Measurements from ENCODE around the gene PACSIN2. TPM values are rescaled to one million over a fixed set of nuclear protein-coding genes. Genes with fewer than 3 reads are reported as not detected.

Gene PACSIN2
- total and polyA plus RNA-seq, 2 experiments from 2014 or later = 36.0 to 43.7 TPM

GRCh38 chr22:42848941-42849550 is 165.9 kb downstream of the PACSIN2 start:
- Histone ChIP-seq H3K36me3 (ENCODE audit: low read depth) (peaks cover 19% of the 10 kb centered on the region; the same call in 1 of the 2 replicates), H2AFZ (no peak overlapping the region), H3K79me2 (ENCODE audit: insufficient read depth) (peaks cover 96% of the 10 kb centered on the region), H3K27me3 (replicated peaks; ENCODE audit: insufficient read depth) (no peaks in the 10 kb centered on the region), H3K4me2 (ENCODE audit: unreplicated experiment) (peak overlapping the region; percentile 25), H3K9me2 (ENCODE audit: insufficient read depth) (no peaks in the 10 kb centered on the region), H3K9ac (no peak overlapping the region), H4K20me1 (ENCODE audit: insufficient read depth) (peaks cover 18% of the 10 kb centered on the region; the same call in 1 of the 2 replicates), H3K4me1 (ENCODE audit: insufficient read depth) (peaks cover 27% of the 10 kb centered on the region), H3K9me3 (ENCODE audit: low read depth) (no peaks in the 10 kb centered on the region), H3K27ac (peak overlapping the region; percentile 51), H3K4me3 (no peak overlapping the region), H3F3A (ENCODE audit: insufficient read depth) (peaks cover 32% of the 10 kb centered on the region)
- DNase-seq = peak; percentile 51
- in situ Hi-C loops (cut with MboI) = no loop called here
- WGBS, 2 experiments (ENCODE audit: low coverage in 1 of 2, low lambda C conversion rate in 2 of 2, missing lambda C conversion rate in 2 of 2) = 80 to 86% methylated on average over 5 of the region's 5 CpGs
- TF ChIP-seq EZH2 (IDR thresholded peaks at IDR 0.05; ENCODE audit: insufficient read depth, poor library complexity, severe bottlenecking) = no peak
- no peak for TF ChIP-seq EZH2phosphoT487 (IDR thresholded peaks at IDR 0.05; ENCODE audit: insufficient read depth, low read depth)

GRCh38 chr22:42847110-42847509 is 167.8 kb downstream of the PACSIN2 start:
- Histone ChIP-seq H3K27ac (no peak overlapping the region), H4K20me1 (ENCODE audit: insufficient read depth) (peaks cover 18% of the 10 kb centered on the region; the same call in 1 of the 2 replicates), H3K9me2 (ENCODE audit: insufficient read depth) (no peaks in the 10 kb centered on the region), H3K9ac (no peak overlapping the region), H3K79me2 (ENCODE audit: insufficient read depth) (peaks cover 96% of the 10 kb centered on the region), H3K27me3 (replicated peaks; ENCODE audit: insufficient read depth) (no peaks in the 10 kb centered on the region), H3K4me2 (ENCODE audit: unreplicated experiment) (no peak overlapping the region), H3K36me3 (ENCODE audit: low read depth) (peaks cover 26% of the 10 kb centered on the region; the same call in 1 of the 2 replicates), H3K9me3 (ENCODE audit: low read depth) (no peaks in the 10 kb centered on the region), H2AFZ (no peak overlapping the region), H3K4me3 (no peak overlapping the region), H3K4me1 (ENCODE audit: insufficient read depth) (peaks cover 41% of the 10 kb centered on the region), H3F3A (ENCODE audit: insufficient read depth) (peaks cover 48% of the 10 kb centered on the region)
- no peak for DNase-seq
- TF ChIP-seq EZH2 (IDR thresholded peaks at IDR 0.05; ENCODE audit: insufficient read depth, poor library complexity, severe bottlenecking) (no peak), EZH2phosphoT487 (IDR thresholded peaks at IDR 0.05; ENCODE audit: insufficient read depth, low read depth) (no peak)
- 93 to 99% methylated on average over 3 of the region's 3 CpGs for WGBS, 2 experiments (ENCODE audit: low coverage in 1 of 2, low lambda C conversion rate in 2 of 2, missing lambda C conversion rate in 2 of 2)
- in situ Hi-C loops (cut with MboI) = no loop called here

- 27 to 28% methylated on average over 4 of the region's 4 CpGs for WGBS, 2 experiments (ENCODE audit: low coverage in 1 of 2, low lambda C conversion rate in 2 of 2, missing lambda C conversion rate in 2 of 2)
- Histone ChIP-seq H3K4me1 (ENCODE audit: insufficient read depth) (peaks cover 56% of the 10 kb centered on the region), H3F3A (ENCODE audit: insufficient read depth) (peaks cover 70% of the 10 kb centered on the region), H3K9me3 (ENCODE audit: low read depth) (no peaks in the 10 kb centered on the region), H3K79me2 (ENCODE audit: insufficient read depth) (peaks cover 88% of the 10 kb centered on the region), H3K4me3 (no peak overlapping the region), H3K9me2 (ENCODE audit: insufficient read depth) (no peaks in the 10 kb centered on the region), H3K4me2 (ENCODE audit: unreplicated experiment) (no peak overlapping the region), H3K27me3 (replicated peaks; ENCODE audit: insufficient read depth) (no peaks in the 10 kb centered on the region), H3K9ac (no peak overlapping the region), H3K36me3 (ENCODE audit: low read depth) (peaks cover 29% of the 10 kb centered on the region; the same call in 1 of the 2 replicates), H3K27ac (peak overlapping the region; percentile 60), H2AFZ (no peak overlapping the region), H4K20me1 (ENCODE audit: insufficient read depth) (peaks cover 11% of the 10 kb centered on the region; the same call in 1 of the 2 replicates)
- TF ChIP-seq EZH2 (IDR thresholded peaks at IDR 0.05; ENCODE audit: insufficient read depth, poor library complexity, severe bottlenecking) (no peak), EZH2phosphoT487 (IDR thresholded peaks at IDR 0.05; ENCODE audit: insufficient read depth, low read depth) (no peak)
- in situ Hi-C loops (cut with MboI) = no loop called here
- DNase-seq = peak; percentile 64
Observed at GRCh38 chr22:42844756-42845155, 170.2 kb downstream of the PACSIN2 start.

GRCh38 chr22:42842658-42843370 is 172.1 kb downstream of the PACSIN2 start:
- DNase-seq = peak; percentile 40

More at GRCh38 chr22:42842658-42843370, 172.1 kb downstream of the PACSIN2 start:
- H3K9me3 ChIP-seq (ENCODE audit: low read depth) = no peaks in the 10 kb centered on the region
- peaks cover 41% of the 10 kb centered on the region for H3K4me1 ChIP-seq (ENCODE audit: insufficient read depth)
- H3K9me2 ChIP-seq (ENCODE audit: insufficient read depth) = no peaks in the 10 kb centered on the region
- H3K27ac ChIP-seq = 0 out of 2 replicates have a peak overlapping the region, but pooled peaks have one; percentile 60
- H3K27me3 ChIP-seq (replicated peaks; ENCODE audit: insufficient read depth) = no peaks in the 10 kb centered on the region
- H3K36me3 ChIP-seq (ENCODE audit: low read depth) = peaks cover 36% of the 10 kb centered on the region; the same call in 1 of the 2 replicates
- H2AFZ ChIP-seq = no peak overlapping the region
- TF ChIP-seq EZH2phosphoT487 (IDR thresholded peaks at IDR 0.05; ENCODE audit: insufficient read depth, low read depth) = no peak
- TF ChIP-seq EZH2 (IDR thresholded peaks at IDR 0.05; ENCODE audit: insufficient read depth, poor library complexity, severe bottlenecking) = no peak
- H3K4me3 ChIP-seq = no peak overlapping the region
- H3F3A ChIP-seq (ENCODE audit: insufficient read depth) = peaks cover 59% of the 10 kb centered on the region
- 94 to 96% methylated on average over 13 to 14 of the region's 14 CpGs for WGBS, 2 experiments (ENCODE audit: low coverage in 1 of 2, low lambda C conversion rate in 2 of 2, missing lambda C conversion rate in 2 of 2)
- H3K79me2 ChIP-seq (ENCODE audit: insufficient read depth) = peaks cover 88% of the 10 kb centered on the region
- in situ Hi-C loops (cut with MboI) = no loop called here
- no peaks in the 10 kb centered on the region for H4K20me1 ChIP-seq (ENCODE audit: insufficient read depth)
- no peak overlapping the region for H3K4me2 ChIP-seq (ENCODE audit: unreplicated experiment)
- no peak overlapping the region for H3K9ac ChIP-seq

Measured in GM23248 (cell line).